ENCODE data around the gene CEP152.
"Not testable (repeated sequence)": the region's sequence is repeated elsewhere in the genome, so short reads cannot be mapped to it uniquely, and the experiment has no call there.

CEP152 gene, protein sequence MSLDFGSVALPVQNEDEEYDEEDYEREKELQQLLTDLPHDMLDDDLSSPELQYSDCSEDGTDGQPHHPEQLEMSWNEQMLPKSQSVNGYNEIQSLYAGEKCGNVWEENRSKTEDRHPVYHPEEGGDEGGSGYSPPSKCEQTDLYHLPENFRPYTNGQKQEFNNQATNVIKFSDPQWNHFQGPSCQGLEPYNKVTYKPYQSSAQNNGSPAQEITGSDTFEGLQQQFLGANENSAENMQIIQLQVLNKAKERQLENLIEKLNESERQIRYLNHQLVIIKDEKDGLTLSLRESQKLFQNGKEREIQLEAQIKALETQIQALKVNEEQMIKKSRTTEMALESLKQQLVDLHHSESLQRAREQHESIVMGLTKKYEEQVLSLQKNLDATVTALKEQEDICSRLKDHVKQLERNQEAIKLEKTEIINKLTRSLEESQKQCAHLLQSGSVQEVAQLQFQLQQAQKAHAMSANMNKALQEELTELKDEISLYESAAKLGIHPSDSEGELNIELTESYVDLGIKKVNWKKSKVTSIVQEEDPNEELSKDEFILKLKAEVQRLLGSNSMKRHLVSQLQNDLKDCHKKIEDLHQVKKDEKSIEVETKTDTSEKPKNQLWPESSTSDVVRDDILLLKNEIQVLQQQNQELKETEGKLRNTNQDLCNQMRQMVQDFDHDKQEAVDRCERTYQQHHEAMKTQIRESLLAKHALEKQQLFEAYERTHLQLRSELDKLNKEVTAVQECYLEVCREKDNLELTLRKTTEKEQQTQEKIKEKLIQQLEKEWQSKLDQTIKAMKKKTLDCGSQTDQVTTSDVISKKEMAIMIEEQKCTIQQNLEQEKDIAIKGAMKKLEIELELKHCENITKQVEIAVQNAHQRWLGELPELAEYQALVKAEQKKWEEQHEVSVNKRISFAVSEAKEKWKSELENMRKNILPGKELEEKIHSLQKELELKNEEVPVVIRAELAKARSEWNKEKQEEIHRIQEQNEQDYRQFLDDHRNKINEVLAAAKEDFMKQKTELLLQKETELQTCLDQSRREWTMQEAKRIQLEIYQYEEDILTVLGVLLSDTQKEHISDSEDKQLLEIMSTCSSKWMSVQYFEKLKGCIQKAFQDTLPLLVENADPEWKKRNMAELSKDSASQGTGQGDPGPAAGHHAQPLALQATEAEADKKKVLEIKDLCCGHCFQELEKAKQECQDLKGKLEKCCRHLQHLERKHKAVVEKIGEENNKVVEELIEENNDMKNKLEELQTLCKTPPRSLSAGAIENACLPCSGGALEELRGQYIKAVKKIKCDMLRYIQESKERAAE (N-terminal part only)

DNA sequence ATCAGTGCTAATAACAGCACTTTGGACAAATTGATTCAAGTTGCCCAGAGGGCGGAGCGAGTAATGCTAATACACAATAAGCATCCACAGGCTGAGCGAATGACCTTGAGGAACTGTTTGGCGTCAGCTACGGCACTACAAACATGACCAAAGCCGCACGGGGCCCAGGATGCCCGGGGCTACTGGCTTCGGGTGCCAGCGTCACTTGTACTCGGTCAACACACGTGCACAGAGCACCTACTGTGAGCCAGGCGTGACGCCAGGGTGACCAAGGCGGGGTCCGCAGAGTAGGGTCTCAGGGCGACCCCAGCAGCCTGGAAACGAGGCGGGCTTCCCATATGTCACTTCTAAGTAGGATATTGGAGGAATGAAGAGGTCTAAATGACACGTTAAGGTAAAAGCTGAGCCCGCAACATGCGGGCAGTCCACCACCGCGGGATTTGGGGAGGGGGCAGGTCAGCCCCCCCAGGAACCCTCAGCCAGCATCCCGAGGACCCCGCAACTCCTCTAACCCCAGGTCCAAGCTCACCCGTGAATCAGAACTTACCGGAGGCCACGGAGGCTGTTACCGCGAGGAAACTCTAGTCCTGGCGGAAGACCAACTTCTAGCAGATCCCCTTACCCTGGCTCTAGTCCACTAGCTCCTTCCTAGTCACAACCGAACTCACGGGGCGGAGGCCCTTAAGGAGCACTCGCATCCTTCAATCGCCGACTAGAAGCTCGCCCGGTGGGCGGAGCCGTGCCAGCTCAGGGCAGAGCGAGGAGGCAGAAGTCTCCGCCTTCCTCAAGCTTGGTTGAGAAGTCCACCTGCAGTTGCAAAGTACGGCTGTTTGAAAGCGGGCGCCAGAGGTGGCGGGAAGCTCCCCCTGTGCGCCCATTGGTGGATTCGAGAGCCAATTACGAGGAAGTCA is at the start of gene CEP152:
CEP152 (minus strand) TSS at position 656 of the 911 bp plus-strand sequence. CDS start 5,420 bp downstream, outside the sequence.
- peak; percentile 100 for DNase-seq (ENCODE audit: low spot score)

DNA sequence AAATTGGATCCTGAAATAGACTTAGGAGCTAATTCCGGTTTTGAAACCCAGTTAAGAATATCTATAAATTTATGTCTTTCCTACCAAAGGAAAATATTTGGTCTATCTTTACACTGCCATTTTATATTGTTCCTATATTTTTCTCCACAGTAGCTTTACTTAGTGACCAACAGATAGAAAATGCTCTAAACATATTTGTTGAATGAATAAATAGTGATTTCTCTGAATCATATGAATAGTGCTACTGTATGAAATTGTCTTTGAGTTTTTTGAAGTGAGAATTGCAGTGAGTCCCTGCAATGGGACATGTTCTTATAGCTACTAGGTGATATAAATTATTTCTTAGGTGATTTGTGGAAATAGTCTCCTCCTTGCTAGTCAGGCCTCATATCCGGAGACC is 48.6 kb upstream of the CEP152 start:
- DNase-seq (ENCODE audit: low spot score): no peak

DNA sequence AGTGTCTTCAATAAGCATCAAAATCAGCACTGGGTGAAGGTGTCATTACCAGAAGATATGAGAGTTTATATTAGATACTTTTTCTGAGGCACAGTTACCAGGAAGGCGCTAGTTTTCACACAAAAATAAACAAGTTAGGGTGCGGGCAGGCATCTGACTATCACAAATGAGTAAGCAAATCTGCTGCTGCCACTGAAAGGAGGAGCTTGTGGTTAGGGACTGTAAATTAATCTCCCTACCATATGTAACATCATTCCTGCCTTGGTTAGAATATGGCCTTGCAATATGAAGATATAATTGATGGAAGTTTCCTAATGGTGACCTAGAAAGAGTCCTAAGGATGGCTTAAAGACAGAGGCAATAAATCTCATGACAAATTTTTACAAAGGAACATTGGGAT is 47.5 kb upstream of the CEP152 start:
- peak; percentile 49 for DNase-seq (ENCODE audit: low spot score)

DNA sequence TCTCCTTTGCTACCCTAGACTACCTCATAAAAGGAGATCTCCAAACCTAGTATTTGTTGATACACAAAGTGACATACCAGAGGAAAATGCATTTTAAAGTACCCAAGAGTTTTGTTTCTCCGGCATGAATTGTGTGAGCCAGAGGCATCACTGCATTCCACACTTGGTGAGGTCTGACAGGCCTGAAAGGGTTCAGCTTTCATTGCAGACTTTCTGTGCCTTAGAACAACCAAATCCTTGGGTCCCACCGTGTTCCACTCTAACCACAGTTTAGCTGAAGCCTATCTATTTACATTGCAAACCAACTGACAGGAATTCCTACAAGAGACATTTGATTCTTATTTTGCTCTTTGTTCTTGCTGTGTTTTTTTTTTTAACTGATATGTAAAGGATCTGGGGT is 46.1 kb upstream of the CEP152 start:
- DNase-seq (ENCODE audit: low spot score): no peak

DNA sequence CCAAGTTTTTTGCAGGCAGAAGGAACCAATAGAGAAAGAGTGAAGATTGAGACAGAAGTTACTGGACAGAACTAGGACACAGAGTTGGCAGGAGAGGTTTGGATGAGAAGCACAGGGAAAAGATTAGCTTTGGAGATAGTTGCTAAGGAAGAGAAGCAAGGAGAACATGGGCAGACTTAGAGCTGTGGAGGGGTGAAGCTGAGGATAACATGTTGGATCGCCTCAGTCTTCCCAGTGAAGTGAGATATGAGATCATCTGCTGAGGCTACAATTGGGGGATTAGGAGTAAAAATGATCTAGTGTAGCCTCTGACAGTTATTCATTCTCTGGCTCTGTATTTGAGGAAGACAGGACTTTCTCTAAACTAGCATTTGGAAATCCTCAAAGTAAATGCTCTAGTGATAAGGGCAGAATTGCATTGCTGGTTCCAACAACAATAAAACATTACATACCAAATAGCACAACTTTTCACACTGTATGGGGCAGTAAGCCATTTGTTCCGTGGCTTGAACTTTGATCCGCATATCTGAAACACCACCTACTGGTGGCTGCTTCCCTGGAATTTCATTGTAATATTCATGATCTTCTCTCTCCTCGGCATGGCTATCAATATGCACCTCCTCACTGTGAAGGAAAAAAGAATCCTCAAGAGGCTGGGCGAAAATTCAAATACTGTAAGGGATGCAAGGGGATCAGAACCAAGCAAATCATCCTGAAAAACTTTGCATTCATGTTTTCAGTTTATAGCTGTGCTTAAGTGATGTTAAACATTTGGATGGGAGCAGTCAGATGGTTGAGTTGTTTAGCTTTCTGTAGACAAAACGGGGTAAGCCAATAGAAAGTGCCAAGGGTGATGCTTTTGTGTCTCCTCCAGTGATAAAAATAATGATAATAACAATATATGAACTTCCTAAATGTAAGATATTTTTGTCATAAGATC is 44.9 kb upstream of the CEP152 start:
- DNase-seq (ENCODE audit: low spot score): no peak

DNA sequence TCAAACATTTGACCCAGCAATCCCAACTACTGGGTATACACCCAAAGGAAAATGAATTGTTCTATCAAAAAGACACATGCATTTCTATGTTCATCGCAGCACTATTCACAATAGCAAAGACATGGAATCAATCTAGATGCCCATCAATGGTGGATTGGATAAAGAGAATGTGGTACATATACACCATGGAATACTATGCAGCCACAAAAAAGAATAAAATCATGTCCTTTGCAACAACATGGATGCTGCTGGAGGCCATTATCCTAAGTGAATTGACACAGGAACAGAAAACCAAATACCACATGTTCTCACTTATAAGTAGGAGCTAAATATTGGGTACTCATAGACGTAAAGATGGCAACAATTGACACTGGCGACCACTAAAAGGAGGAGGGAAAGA is 43.6 kb upstream of the CEP152 start:
- not testable (repeated sequence) for DNase-seq (ENCODE audit: low spot score)

DNA sequence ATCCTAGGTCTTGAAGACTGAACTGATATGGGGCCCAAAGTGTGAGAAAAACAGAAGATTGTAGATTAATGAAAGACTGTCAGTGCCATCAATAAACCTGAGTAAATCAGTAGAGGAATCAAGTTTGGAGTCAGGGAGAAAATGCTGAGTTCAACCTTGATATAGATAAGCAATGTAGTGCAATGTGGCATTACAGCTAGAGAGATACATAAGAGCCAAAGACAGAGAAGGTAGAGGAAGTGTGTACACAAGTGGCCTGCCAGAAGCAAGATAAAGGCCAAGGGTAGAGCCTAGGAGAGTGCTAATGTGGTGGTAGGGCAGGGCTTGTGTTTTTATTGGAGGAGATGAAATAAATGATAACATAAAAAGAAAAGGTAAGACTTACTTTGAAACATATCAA is 41.1 kb upstream of the CEP152 start:
- DNase-seq (ENCODE audit: low spot score): no peak

DNA sequence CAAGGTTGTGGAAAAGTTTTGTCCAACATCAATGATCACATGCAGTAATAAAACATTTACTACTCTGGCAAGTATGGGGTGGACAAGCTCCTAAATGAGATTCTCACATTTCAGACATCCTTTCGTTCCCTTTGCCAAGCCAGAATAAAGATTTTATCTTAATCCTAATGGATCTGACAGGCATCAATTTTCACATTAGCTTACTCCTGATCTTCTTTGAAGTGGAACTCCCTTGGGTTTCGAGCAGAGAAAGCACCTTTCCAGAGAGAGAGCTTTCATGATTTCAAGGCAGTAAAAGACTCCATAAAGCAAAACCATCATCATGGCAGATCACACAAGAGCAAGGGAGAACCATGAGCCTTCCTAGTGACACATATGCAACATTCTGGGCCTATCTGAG is 39.8 kb upstream of the CEP152 start:
- no peak for DNase-seq (ENCODE audit: low spot score)

DNA sequence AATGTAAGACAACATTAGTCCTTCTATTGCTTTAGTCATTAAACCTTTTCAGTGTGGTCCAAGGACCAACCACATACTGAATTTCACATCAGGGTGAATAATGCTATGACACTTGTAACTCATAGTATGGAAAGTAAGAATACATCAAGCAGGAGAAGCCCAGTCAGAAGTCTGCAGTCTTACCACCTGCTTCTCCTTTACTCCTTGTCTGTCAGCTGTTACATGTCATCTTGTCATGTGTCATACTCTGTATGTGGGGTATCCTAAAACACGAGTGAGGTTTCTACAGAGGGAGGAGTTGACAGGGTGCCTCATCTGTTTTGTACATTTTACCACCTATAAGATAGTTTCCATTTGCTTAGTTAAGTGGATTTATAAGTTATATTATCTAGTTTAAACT is 34.3 kb upstream of the CEP152 start:
- no peak for DNase-seq (ENCODE audit: low spot score)

DNA sequence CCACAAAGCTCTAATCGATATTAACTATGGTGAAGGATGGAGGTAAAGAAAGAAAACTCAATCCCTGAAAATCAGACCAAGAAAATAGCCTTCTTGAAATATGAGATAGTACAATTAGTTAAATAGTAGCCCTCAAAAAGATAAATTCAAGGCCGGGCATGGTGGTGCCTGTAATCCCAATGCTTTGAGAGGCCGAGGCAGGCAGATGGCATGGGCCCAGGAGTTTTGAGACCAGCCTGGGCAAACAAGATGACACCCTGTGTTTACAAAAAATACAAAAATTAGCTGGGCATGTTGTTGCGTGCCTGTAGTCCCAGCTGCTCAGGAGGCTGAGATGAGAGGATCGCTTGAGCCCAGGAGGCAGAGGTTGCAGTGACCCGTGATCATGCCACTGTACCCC is 31.6 kb upstream of the CEP152 start:
- no peak for DNase-seq (ENCODE audit: low spot score)

DNA sequence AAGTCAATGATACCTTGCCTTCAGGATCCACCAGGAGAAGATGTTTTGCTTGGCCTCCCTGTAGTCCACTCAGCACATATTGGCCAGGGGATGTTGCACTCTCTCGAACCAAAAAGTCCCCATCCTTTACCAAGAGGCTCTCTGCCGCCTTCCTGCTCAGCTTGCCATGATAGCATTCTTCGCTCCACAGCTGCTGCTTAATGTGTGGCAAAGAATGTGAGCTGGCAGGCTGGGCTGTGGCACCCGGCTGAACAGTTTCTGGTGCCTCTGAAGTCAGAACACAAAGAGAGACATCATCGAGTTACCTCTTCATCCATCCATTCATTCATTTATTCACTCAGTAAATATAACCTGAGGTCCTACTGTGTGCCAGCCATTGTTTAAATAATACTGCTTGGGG is 23.9 kb upstream of the CEP152 start:
- DNase-seq (ENCODE audit: low spot score): no peak

DNA sequence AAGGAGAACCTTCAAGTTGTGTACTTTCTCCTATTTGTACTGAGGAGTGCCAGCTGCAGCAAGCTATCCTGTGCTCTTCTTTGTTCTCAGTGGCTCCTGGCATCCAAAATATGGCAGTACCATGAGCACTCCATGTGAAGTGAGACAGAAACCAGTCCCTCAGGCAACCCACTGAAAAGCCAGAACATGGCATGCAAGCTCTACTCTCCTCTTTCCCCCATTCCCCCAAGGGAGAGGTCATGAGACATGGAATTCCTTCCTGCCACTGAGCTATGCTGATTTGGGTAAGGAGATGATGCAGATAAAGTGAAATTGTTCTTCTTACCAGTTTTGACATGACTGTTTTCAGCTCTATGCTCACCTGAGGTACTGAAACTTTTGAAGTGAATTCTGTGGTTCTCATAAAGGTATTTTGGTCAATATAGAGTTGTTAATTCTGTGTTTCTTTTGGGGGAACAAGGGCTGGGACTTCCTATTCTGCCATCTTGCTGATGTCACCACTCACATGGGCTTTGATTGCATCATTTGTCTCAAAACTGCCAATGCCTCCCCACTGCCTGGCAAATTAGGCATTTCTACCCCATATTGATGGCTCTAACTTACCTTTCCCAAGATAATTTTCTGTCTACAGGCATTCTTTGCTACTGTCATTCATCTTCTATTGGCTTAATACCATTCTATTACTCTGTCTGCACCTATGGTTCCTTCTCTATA is 22.8 kb upstream of the CEP152 start:
- DNase-seq (ENCODE audit: low spot score): no peak

DNA sequence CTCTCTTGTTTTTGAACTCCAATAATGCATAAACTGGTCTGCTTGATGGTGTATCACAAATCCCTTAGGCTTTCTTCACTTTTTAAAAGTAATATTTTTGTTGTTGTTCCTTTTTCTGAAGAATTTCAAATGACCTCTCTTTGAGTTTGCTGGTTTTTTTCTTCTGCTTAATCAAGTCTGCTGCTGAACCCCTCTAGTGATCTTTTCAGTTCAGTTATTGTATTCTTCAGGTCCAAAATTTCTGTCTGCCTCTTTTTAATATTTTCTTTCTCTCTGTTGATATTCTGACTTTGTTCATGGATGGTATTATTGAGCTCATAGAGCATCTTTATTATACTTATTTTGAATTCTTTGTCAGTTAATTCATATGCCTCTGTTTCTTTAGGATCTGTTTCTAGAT is 21.8 kb upstream of the CEP152 start:
- DNase-seq (ENCODE audit: low spot score): no peak

DNA sequence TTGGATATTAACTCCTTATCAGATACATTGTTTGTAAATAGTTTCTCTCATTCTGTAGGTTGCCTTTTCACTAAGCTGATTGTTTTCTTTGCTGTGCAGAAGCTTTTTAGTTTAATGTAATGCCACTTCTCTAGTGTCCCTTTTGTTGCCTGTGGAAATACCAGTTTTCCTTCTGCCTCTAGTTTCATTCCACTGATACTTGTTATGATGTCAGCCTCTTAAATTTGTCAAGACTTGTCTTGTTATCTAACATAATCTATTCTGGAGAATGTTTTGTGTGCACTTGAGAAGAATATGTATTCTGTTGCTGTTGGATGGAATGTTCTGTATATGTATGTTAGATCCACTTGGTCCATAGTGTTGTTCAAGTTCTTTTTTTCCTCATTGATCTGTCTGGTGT is 18.0 kb upstream of the CEP152 start:
- DNase-seq (ENCODE audit: low spot score): no peak

DNA sequence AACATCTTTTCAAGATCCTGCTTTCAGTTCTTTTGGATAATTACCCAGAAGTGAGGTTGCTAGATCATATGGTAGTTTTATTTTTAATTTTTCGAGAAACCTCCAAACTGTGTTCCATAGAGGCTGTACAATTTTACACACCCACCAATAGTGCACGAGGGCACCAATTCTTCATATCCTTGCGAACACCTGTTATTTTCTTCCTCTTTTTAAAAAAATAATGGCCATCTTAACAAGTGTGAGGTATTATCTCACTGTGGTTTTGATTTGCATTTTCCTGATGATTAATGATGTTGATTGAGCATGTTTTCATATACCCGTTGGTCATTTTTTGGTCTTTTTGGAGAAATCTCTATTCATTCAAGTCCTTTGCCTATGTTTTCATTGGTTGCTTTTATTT is 17.6 kb upstream of the CEP152 start:
- no peak for DNase-seq (ENCODE audit: low spot score)

DNA sequence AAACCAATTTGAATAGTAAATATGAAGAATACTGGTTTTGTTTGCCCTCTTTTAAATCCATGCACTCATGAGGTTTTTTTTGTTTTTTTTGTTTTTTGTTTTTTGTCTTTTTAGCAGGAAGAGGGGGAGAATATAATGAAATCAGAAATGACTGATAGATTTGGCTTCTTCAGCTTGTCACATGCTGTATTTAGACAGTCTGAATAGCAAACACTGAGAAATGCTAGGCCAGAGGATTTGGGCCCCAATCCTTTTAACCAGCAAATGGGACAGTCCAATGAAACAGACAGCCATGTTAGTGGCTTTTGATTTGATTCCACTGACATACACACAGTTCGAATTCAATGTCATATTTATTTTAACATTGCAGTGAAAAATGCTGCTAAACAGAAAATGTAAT is 14.2 kb upstream of the CEP152 start:
- no peak for DNase-seq (ENCODE audit: low spot score)

DNA sequence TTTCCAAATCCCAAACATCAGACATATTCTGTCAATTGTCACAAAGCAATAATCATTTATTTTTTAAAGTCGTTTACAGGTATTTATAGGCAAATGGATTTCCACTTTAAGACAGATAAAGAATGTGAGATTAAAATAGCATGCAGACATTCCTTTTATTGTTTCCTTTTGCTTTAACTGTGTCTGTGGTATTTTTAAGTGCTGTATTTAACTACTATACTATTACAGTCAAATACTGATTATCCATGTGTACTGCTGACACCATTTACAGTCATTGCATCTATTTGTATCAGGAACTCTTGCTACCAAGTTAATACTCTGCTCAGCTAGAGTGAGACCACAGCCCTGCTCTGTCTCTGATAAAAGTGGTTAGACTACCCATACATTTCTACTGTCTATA is 12.8 kb upstream of the CEP152 start:
- no peak for DNase-seq (ENCODE audit: low spot score)

DNA sequence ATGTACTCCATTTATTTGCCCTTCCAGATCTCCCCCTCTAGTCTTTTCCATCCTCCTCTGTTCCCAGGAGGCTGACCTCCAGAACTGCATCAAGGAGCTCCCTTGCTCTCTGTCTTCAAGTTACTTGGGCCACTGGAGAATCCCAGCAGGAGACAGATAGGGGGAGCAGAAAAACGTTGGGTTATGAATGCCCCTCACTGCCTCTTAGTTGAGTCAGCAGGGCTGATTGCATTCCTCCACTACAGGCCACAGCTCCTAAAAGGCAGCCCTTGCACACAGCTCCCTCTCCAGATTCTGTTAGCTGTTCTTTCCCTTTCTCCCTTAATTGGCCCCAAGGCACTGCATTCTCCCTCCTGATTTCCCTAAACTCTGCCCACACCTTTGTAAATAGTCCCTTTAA is 12.4 kb upstream of the CEP152 start:
- no peak for DNase-seq (ENCODE audit: low spot score)

DNA sequence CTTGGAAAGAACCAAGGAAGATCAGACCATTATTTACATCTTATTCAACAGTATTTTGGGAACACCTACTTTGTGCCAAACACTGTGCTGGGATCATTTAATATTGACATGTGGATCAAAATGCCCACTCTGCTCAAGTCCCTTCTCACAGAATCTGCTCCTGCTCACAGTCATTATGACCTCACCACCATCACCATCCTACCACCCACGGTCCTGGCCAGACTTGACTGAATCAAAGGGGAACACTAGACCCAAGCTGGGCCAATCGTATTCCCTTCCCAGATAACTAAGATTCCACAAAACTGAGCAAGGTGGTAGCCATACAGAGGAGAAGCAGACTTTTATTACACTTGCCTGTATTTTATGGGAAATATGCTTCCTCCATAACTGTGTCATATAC is 3.4 kb upstream of the CEP152 start:
- no peak for DNase-seq (ENCODE audit: low spot score)
